Measurements from ENCODE around the gene TSPYL6. TPM values are rescaled to one million over a fixed set of nuclear protein-coding genes. Genes with fewer than 3 reads are reported as not detected.

Gene TSPYL6
- total and polyA plus RNA-seq, 2 of the 8 experiments (the other 6 are each of a cell fraction or from before 2014, with no cell fraction given) = not detected

DNA sequence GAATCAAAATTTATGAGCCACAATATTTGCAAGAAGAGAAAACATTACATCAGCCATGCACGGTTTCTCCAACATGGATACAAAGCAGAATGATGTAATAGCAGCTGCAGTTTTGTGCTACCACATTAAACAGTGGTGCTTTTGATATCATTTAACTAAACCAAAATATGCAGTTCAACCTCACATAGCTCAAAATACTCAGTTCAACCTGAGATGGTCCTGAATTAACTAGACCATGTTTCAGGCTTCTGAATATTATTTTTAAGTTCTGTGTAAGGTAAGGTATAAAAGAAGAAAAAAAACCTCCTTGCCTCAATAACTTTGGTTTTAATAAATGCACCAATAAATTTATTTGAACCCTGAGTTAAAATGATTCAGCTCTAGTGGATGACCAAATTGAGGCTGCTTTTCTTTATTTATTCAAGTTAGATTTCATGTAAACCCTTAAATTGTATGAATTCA lies 18.8 kb upstream of the TSPYL6 start (continued):
- TF ChIP-seq TBP (IDR thresholded peaks at IDR 0.05; ENCODE audit: low read depth, low read length) (no peak), BRCA1 (IDR thresholded peaks at IDR 0.05; ENCODE audit: low read depth, low read length) (no peak), POLR2AphosphoS5 (IDR thresholded peaks at IDR 0.05; ENCODE audit: low read depth, low read length) (no peak)

All from H1 (cell line).